ENCODE measurements around the gene ERN1. TPM values are rescaled to one million over a fixed set of nuclear protein-coding genes. Genes with fewer than 3 reads are reported as not detected.

The ERN1 gene
- polyA plus RNA-seq, 1 experiment, result 8.6 TPM

GRCh38 chr17:64087252-64088005 lies 42.5 kb downstream of the ERN1 start:
- Histone ChIP-seq H3K4me3 (ENCODE audit: low read depth, low read length) (no peak overlapping the region), H3K27me3 (ENCODE audit: control insufficient read depth, insufficient read depth, low read length) (no peaks in the 10 kb centered on the region), H3K36me3 (ENCODE audit: control insufficient read depth, insufficient read depth, low read length) (no peaks in the 10 kb centered on the region)
- CTCF ChIA-PET, result no interaction called here
- POLR2A ChIA-PET, result interaction anchor here (0.9 kb wide), 1 partner anchor 58 kb away, joined by 4 read pairs; no protein-coding TSS in a partner anchor
- no peak for TF ChIP-seq CTCF (IDR thresholded peaks at IDR 0.05; ENCODE audit: insufficient read depth, low read depth, low read length)
- no peak for DNase-seq (ENCODE audit: low read depth)

DNA sequence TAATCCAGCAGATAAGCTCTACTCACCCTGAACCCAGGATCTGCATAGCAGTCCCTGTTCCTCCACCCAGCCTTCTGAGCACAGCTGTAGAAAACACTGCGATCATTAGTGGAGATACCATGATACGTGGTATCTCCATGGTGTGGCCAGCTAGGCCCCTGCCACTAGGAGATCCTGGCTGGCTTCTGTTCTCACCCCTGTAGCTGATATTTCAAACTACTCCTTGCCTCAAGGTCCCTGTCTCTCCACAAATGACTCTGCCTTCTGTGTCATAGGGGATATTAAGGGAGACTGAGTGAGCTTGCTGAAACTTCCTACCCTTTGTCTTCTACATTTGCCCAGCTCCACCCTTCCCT lies 44.3 kb downstream of the ERN1 start:
- POLR2A ChIA-PET, result no interaction called here
- H3K36me3 ChIP-seq (ENCODE audit: control insufficient read depth, insufficient read depth, low read length), result no peaks in the 10 kb centered on the region
- H3K4me3 ChIP-seq (ENCODE audit: low read depth, low read length), result no peak overlapping the region
- no peaks in the 10 kb centered on the region for H3K27me3 ChIP-seq (ENCODE audit: control insufficient read depth, insufficient read depth, low read length)
- TF ChIP-seq CTCF (IDR thresholded peaks at IDR 0.05; ENCODE audit: insufficient read depth, low read depth, low read length), result no peak
- no peak for DNase-seq (ENCODE audit: low read depth)
- CTCF ChIA-PET, result interaction anchor here (0.7 to 1.0 kb wide), 2 partner anchors 27 to 48 kb away, joined by 3 to 4 read pairs; no protein-coding TSS in a partner anchor

GRCh38 chr17:64084940-64085649 lies 44.8 kb downstream of the ERN1 start:
- POLR2A ChIA-PET, result no interaction called here

GRCh38 chr17:64084086-64084939 lies 45.6 kb downstream of the ERN1 start:
- POLR2A ChIA-PET, result no interaction called here
- H3K36me3 ChIP-seq (ENCODE audit: control insufficient read depth, insufficient read depth, low read length), result peaks cover 2% of the 10 kb centered on the region
- TF ChIP-seq CTCF (IDR thresholded peaks at IDR 0.05; ENCODE audit: insufficient read depth, low read depth, low read length), result no peak
- CTCF ChIA-PET, result interaction anchor here (1.4 kb wide), 1 partner anchor 10 kb away, joined by 3 read pairs; no protein-coding TSS in a partner anchor
- no peak overlapping the region for H3K4me3 ChIP-seq (ENCODE audit: low read depth, low read length)
- H3K27me3 ChIP-seq (ENCODE audit: control insufficient read depth, insufficient read depth, low read length), result no peaks in the 10 kb centered on the region
- no peak for DNase-seq (ENCODE audit: low read depth)

More at GRCh38 chr17:64084940-64085649, 44.8 kb downstream of the ERN1 start:
- H3K27me3 ChIP-seq (ENCODE audit: control insufficient read depth, insufficient read depth, low read length), result no peaks in the 10 kb centered on the region
- no peaks in the 10 kb centered on the region for H3K36me3 ChIP-seq (ENCODE audit: control insufficient read depth, insufficient read depth, low read length)
- CTCF ChIA-PET, result interaction anchor here (0.7 to 1.0 kb wide), 2 partner anchors 27 to 48 kb away, joined by 3 to 4 read pairs; no protein-coding TSS in a partner anchor
- DNase-seq (ENCODE audit: low read depth), result no peak
- no peak for TF ChIP-seq CTCF (IDR thresholded peaks at IDR 0.05; ENCODE audit: insufficient read depth, low read depth, low read length)
- no peak overlapping the region for H3K4me3 ChIP-seq (ENCODE audit: low read depth, low read length)
